Kidney glomerular epithelial cell (primary cell): ENCODE measurements around the gene SIGLEC9.

Experiments
- DNase-seq: peaks from one replicate; lab custom pipeline; 2025; lab: John Stamatoyannopoulos, UW

The SIGLEC9 gene

GRCh38 chr19:51097166-51097738 is 27.5 kb upstream of the SIGLEC9 start:
- DNase-seq = peak; percentile 56

- no peak for DNase-seq
Observed at GRCh38 chr19:51097796-51098195, 26.9 kb upstream of the SIGLEC9 start.

GRCh38 chr19:51098365-51099046 is 26.2 kb upstream of the SIGLEC9 start:
- no peak for DNase-seq

- DNase-seq = no peak
Observed at GRCh38 chr19:51099047-51099382, 25.7 kb upstream of the SIGLEC9 start.

- DNase-seq = no peak
Observed at GRCh38 chr19:51100601-51101000, 24.1 kb upstream of the SIGLEC9 start.

GRCh38 chr19:51101171-51101865 is 23.4 kb upstream of the SIGLEC9 start:
- DNase-seq = no peak

- DNase-seq = no peak
Observed at GRCh38 chr19:51102991-51103390, 21.7 kb upstream of the SIGLEC9 start.

- DNase-seq = no peak
Observed at GRCh38 chr19:51103926-51104341, 20.8 kb upstream of the SIGLEC9 start.

GRCh38 chr19:51107406-51108065 is 17.2 kb upstream of the SIGLEC9 start:
- no peak for DNase-seq

- DNase-seq = peak; percentile 99
Observed at GRCh38 chr19:51108066-51108804, 16.5 kb upstream of the SIGLEC9 start, which contains the start of gene CTU1. Gene CTU1 (minus strand): TSS chr19:51108409. CDS start chr19:51104569, 3,840 bp downstream.

GRCh38 chr19:51108805-51109146 is 15.9 kb upstream of the SIGLEC9 start:
- peak; percentile 92 for DNase-seq

GRCh38 chr19:51110666-51110971 is 14.1 kb upstream of the SIGLEC9 start:
- no peak for DNase-seq

GRCh38 chr19:51111606-51112005 is 13.1 kb upstream of the SIGLEC9 start:
- DNase-seq = no peak

- no peak for DNase-seq
Observed at GRCh38 chr19:51114087-51114729, 10.5 kb upstream of the SIGLEC9 start.

- DNase-seq = no peak
Observed at GRCh38 chr19:51116736-51117286, 7.9 kb upstream of the SIGLEC9 start.

GRCh38 chr19:51119101-51119500 is 5.6 kb upstream of the SIGLEC9 start:
- DNase-seq = no peak

- DNase-seq = no peak
Observed at GRCh38 chr19:51119611-51120010, 5.1 kb upstream of the SIGLEC9 start.

- DNase-seq = no peak
Observed at GRCh38 chr19:51120160-51120559, 4.5 kb upstream of the SIGLEC9 start.

GRCh38 chr19:51121257-51121656 is 3.4 kb upstream of the SIGLEC9 start:
- DNase-seq = no peak

- no peak for DNase-seq
Observed at GRCh38 chr19:51122112-51122981, 2.4 kb upstream of the SIGLEC9 start.

- no peak for DNase-seq
Observed at GRCh38 chr19:51123381-51123800, 1.3 kb upstream of the SIGLEC9 start.
